Dendritic cell treated with granulocyte-macrophage colony-stimulating factor and Interleukin-4, amounts not matched to agents 40 ng/mL and 50 ng/mL, for 4 days (primary cell): ENCODE measurements around the gene MDM1.
A peak's percentile ranks its signal among the peaks of the same experiment; 100 is the strongest.

Experiments used
- H3K27ac Mint-ChIP-seq: one replicate; pipeline ENCODE4 v1.8.0; 2022; ENCODE audit warnings: mild to moderate bottlenecking, mixed read lengths
- H3K27me3 Mint-ChIP-seq: one replicate; pipeline ENCODE4 v1.8.0; 2022; ENCODE audit warnings: mild to moderate bottlenecking, mixed read lengths
- H3K36me3 Mint-ChIP-seq: one replicate; pipeline ENCODE4 v1.8.0; 2022; ENCODE audit warnings: low read depth, mixed read lengths
- H3K4me1 Mint-ChIP-seq: one replicate; pipeline ENCODE4 v1.8.0; 2022; ENCODE audit warnings: low read depth, mixed read lengths
- H3K4me3 Mint-ChIP-seq: one replicate; pipeline ENCODE4 v1.8.0; 2022; ENCODE audit warnings: mild to moderate bottlenecking, moderate library complexity, mixed read lengths
- H3K9me3 Mint-ChIP-seq: one replicate; pipeline ENCODE4 v1.8.0; 2022; ENCODE audit warnings: mixed read lengths
- intact Hi-C: fragments of 100-400 bp; cut with micrococcal nuclease; formaldehyde crosslinking; loops from one replicate; pipeline ENCODE4 v1.15.0; 2022

MDM1 gene

DNA sequence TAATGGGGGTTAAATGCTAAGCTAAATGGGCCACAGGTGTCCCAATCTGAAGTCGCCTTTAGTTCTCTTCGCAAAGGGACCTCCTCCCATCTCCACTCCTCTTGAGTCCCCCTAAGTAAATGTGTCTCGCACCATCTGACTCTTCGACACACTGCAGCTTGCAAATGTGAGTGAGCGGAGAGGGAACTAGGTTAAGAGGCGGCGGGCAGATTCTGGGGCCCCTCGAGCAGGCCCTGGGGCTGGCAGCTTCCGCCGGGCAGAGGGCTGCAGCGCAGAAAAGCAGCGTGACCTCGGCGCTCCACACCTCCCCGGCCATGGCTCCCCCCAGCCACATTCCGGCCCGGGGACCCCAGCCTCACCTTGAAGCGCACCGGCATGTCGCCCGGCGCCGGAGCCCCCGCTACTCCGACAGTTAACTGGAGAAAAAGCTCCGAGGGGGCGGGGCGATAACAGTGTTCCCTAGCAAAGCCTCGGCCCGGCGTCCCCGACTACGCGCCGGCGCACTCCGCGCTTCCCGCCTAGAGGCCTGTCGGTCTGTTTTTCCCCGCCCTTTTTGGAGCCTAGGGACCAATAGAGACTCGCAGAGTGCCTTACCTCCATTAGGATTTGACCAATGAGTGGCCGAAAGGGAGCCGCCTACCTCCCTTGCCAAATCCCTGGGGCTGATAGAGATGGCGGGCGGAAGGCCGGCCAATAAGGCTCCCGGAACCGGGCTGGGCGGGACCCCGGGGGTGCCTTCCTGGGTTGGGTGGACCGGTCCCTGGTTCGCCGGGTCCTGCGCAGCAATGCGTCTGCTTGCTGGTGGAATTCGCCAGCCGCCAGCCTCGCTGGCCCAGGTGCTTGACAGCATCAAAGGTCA lies at the start of gene MDM1:
Gene MDM1 (minus strand): TSS at position 494 of the 859 bp plus-strand sequence. CDS start 117 bp downstream, at position 377.
- H3K9me3 Mint-ChIP-seq: no peaks in the 10 kb centered on the region

GRCh38 chr12:68381476-68382219 lies 49.5 kb upstream of the MDM1 start:
- H3K4me1 Mint-ChIP-seq: peaks cover 48% of the 10 kb centered on the region
- no peak overlapping the region for H3K4me3 Mint-ChIP-seq
- no peak overlapping the region for H3K27ac Mint-ChIP-seq
- intact Hi-C loops: no loop called here
- H3K36me3 Mint-ChIP-seq: no peaks in the 10 kb centered on the region
- no peaks in the 10 kb centered on the region for H3K9me3 Mint-ChIP-seq
- no peaks in the 10 kb centered on the region for H3K27me3 Mint-ChIP-seq

More for the DNA sequence above, at the start of gene MDM1:
- peak within 1 kb of the TSS; percentile 85 for H3K27ac Mint-ChIP-seq
- peak within 1 kb of the TSS; percentile 85 for H3K4me3 Mint-ChIP-seq
- no peaks in the 10 kb centered on the region for H3K36me3 Mint-ChIP-seq
- H3K27me3 Mint-ChIP-seq: no peaks in the 10 kb centered on the region
- peaks cover 41% of the 10 kb centered on the region for H3K4me1 Mint-ChIP-seq
- intact Hi-C loops: loop anchor here (2.0 to 5.0 kb wide), 3 partner anchors 279 to 415 kb away; partner anchors contain the start of genes NUP107, RAP1B and SLC35E3

DNA sequence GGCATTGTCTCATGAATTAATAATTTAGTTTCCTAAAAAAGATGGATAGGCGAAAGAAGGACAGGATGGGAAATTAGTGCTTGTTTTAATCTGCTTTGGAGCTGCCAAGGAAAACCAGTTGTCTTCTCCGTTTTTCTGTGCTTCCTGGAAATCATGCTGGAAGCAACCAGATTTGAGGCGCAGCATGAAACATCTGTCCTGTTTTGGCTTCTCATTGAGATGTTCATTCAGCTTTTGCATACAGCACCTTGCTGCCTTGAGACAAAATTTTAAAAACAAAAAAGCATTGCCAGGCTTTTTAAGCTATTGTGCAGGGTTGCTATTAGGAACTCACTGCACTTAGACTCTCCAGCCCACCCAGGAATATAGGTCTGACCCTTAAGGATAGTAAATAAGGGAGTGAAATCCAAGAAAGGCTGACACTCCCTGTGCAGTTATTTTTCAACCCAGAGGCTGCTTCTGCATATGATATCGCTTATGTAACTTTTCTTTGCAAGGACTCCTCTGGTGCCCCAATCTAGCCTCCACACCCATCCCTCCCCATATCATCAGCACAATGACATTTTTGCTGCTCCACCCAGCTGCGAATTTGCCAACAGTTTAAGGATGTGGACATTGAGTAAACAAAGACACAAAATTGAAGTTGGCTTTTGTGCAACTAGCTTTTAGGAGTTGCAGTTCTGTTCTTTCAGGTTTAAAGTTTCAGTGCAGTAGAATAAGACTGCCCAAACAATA lies 46.9 kb upstream of the MDM1 start:
- H3K9me3 Mint-ChIP-seq: no peaks in the 10 kb centered on the region
- H3K36me3 Mint-ChIP-seq: no peaks in the 10 kb centered on the region
- H3K27me3 Mint-ChIP-seq: no peaks in the 10 kb centered on the region
- H3K4me1 Mint-ChIP-seq: peaks cover 62% of the 10 kb centered on the region
- no peak overlapping the region for H3K4me3 Mint-ChIP-seq
- intact Hi-C loops: no loop called here
- no peak overlapping the region for H3K27ac Mint-ChIP-seq

DNA sequence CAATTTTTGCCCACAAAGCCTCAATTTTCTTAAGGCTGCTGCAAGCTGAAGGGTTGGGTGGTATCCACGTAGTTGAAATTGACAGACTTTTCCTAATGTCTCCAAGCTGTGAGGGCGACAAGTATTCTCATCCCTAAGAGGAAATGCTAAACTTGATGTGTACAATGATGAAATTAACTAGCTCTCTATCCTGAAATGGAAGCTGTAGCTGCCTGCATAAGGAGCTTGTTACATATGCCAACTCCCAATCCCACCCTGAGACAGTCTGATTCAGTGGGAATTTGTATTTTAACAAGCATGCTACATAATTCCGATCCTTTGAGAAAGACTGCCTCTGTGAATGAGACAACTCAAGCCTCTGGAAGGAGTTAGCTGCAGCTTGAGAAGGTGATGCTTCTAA lies 45.7 kb upstream of the MDM1 start:
- intact Hi-C loops: no loop called here
- Mint-ChIP-seq H3K4me1 (peaks cover 67% of the 10 kb centered on the region), H3K9me3 (no peaks in the 10 kb centered on the region), H3K4me3 (no peak overlapping the region), H3K27ac (no peak overlapping the region), H3K36me3 (no peaks in the 10 kb centered on the region), H3K27me3 (no peaks in the 10 kb centered on the region)

- no peaks in the 10 kb centered on the region for H3K36me3 Mint-ChIP-seq
- H3K9me3 Mint-ChIP-seq: no peaks in the 10 kb centered on the region
- peaks cover 72% of the 10 kb centered on the region for H3K4me1 Mint-ChIP-seq
- intact Hi-C loops: no loop called here
- H3K27ac Mint-ChIP-seq: no peak overlapping the region
- no peak overlapping the region for H3K4me3 Mint-ChIP-seq
- H3K27me3 Mint-ChIP-seq: no peaks in the 10 kb centered on the region
Measured at GRCh38 chr12:68376901-68377300, 44.7 kb upstream of the MDM1 start.

DNA sequence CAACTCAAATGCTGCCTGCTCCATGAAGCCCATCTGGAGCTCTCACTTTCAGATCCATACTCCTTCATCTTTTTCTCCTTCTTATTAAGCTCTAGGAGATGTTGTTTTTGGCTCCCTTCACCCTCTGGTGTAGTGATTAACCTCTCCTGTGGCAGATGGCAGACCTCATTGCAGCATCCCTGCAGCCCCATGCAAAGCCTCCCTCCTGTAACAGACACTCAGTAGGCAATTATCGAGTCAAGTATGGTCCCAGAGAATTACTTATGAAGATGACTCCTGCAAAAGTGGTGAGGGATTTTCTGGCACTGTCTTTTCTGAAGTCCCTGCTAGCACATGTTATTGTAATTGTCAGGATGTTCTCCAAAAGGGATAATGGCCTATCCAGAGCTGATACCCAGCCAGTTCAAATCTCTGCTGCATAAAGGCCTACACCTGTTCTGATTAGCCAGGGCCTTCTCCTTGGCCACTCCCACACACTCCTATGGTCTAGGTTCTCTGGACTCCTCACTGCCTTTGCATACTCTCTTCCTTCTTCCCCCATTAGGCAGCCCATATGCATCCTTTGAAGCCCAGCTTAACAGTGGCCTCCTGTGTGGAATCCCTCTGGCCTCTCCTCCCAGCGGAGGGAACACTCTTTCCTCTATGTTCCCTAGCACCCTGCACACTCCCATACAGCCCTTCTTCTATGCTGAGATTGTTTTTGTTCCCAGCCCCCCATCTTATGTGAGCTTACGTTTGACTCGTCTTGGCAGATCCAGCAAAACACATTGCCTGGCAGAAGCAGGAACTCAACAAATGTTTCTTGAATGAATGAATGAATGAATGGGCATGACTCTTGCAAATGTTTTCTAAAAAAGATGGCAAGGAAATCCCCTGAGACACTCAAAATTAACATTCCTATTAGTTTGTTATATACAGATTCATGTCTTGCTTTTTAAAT lies 43.9 kb upstream of the MDM1 start:
- Mint-ChIP-seq H3K36me3 (no peaks in the 10 kb centered on the region), H3K27ac (no peak overlapping the region), H3K4me1 (peaks cover 71% of the 10 kb centered on the region), H3K27me3 (no peaks in the 10 kb centered on the region), H3K9me3 (no peaks in the 10 kb centered on the region), H3K4me3 (no peak overlapping the region)
- intact Hi-C loops: no loop called here

DNA sequence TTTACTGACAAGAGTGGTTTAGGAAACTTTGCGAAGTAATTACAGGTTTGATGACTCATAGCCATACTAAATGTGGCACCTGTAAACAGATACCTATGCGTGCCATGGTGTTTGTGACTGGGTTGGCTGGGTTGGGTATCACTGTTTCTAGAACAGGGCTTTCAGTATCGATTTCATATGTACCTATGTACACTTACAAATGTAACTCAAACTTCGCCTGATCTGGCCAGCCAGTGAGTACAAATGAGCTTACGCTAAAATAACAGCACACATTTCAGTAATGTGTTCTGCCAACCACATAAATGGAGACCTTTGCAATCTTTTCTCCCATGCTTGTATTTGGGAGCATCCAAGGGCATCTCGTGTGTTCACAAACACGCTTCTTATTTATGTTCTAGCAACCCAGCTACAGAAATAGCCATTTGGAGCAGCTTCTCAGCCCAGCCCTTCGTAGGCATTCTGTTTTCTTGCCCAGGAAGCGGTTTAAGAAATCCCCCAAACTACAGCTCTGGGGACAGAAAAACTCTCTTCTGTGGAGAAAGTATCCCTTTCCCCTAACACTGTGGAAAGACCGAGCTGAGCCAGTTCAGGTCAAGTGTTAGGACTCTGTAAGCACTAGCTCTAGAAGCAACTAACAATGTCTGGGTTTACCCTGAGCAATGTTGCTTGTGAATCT lies 42.3 kb upstream of the MDM1 start:
- Mint-ChIP-seq H3K36me3 (no peaks in the 10 kb centered on the region), H3K9me3 (no peaks in the 10 kb centered on the region), H3K27me3 (no peaks in the 10 kb centered on the region), H3K27ac (no peak overlapping the region), H3K4me3 (no peak overlapping the region), H3K4me1 (peaks cover 75% of the 10 kb centered on the region)
- intact Hi-C loops: no loop called here

DNA sequence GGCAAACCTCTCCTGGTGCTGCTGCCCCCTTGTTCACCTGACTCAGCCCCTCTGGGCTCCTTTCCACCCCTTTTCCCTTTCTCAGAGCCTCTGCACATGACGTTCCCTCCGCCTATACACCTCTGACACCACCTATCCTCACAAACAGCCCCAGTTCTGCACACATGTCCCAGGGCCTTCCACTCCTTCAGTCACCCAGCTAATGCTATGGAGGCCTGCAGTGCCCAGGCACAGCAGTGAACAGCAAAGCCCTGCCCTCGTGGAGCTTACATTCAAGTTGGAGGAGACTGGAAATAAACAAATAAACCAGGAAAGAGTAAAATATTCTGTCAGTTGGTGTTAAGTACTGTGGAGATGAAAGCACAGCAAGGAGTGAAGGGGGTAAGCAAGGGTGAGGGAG lies 38.5 kb upstream of the MDM1 start:
- no peak overlapping the region for H3K4me3 Mint-ChIP-seq
- no peaks in the 10 kb centered on the region for H3K27me3 Mint-ChIP-seq
- H3K36me3 Mint-ChIP-seq: no peaks in the 10 kb centered on the region
- peaks cover 65% of the 10 kb centered on the region for H3K4me1 Mint-ChIP-seq
- H3K9me3 Mint-ChIP-seq: no peaks in the 10 kb centered on the region
- intact Hi-C loops: no loop called here
- no peak overlapping the region for H3K27ac Mint-ChIP-seq

DNA sequence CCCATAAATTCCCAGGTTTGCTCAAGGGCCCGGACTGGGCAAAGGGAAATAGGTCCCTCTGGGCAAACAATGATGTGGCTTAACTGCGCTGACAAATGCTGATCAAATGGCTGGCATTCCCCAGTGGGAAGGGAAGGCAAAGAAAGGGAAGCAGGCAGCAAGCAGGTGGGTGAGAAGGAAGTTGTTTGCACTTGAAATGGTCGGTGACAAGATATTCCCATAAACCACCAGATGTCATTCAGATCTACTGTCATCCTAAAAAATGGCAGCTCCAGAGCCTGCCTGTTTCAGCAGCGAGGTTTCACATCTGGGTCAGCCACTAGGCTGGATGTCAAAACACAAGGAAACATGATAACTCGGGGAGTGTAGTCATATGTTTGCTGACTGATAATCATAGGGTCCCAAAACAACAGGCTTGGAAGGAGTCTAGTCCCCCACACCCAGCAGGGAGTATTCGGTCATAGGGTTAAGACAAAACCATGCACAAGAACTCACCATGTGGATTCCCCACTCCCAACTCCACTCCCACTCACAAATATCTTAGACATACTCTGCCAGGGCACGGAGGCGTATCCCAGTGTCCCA lies 37.9 kb upstream of the MDM1 start:
- H3K4me1 Mint-ChIP-seq: peaks cover 64% of the 10 kb centered on the region
- H3K4me3 Mint-ChIP-seq: no peak overlapping the region
- H3K27me3 Mint-ChIP-seq: no peaks in the 10 kb centered on the region
- H3K9me3 Mint-ChIP-seq: no peaks in the 10 kb centered on the region
- H3K27ac Mint-ChIP-seq: no peak overlapping the region
- intact Hi-C loops: no loop called here
- no peaks in the 10 kb centered on the region for H3K36me3 Mint-ChIP-seq

DNA sequence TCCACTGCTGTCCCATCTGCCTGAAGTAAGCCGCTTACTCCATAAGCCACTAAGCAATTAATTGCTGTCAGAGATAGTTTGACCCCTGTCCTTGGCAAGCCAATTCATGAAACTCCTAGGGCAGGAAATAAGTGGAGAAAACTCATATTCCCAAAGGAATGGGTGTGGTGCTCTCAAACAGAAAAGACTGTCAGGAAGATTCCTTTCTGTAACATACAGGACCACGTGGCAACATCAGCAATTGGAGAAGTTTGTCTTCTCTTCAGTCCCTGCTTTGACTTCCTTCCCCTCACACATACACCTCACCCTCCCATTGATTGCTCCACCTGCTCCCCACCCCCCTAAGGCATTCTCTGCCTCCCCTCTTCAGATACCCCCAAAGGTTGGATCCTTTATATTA lies 36.2 kb upstream of the MDM1 start:
- intact Hi-C loops: no loop called here
- H3K36me3 Mint-ChIP-seq: no peaks in the 10 kb centered on the region
- H3K27ac Mint-ChIP-seq: no peak overlapping the region
- no peaks in the 10 kb centered on the region for H3K9me3 Mint-ChIP-seq
- H3K27me3 Mint-ChIP-seq: no peaks in the 10 kb centered on the region
- H3K4me3 Mint-ChIP-seq: no peak overlapping the region
- peaks cover 66% of the 10 kb centered on the region for H3K4me1 Mint-ChIP-seq

- Mint-ChIP-seq H3K36me3 (no peaks in the 10 kb centered on the region), H3K27ac (no peak overlapping the region)
Measured at GRCh38 chr12:68367903-68368302, 35.7 kb upstream of the MDM1 start.

GRCh38 chr12:68367116-68367515 lies 35.0 kb upstream of the MDM1 start:
- intact Hi-C loops: no loop called here
- H3K27ac Mint-ChIP-seq: no peak overlapping the region
- no peak overlapping the region for H3K4me3 Mint-ChIP-seq
- no peaks in the 10 kb centered on the region for H3K9me3 Mint-ChIP-seq
- H3K4me1 Mint-ChIP-seq: peaks cover 62% of the 10 kb centered on the region
- H3K36me3 Mint-ChIP-seq: no peaks in the 10 kb centered on the region
- H3K27me3 Mint-ChIP-seq: no peaks in the 10 kb centered on the region

More at GRCh38 chr12:68367903-68368302, 35.7 kb upstream of the MDM1 start:
- Mint-ChIP-seq H3K9me3 (no peaks in the 10 kb centered on the region), H3K27me3 (no peaks in the 10 kb centered on the region), H3K4me1 (peaks cover 65% of the 10 kb centered on the region), H3K4me3 (no peak overlapping the region)
- intact Hi-C loops: no loop called here
